HEK293T (cell line): Measurements from ENCODE around the gene GFY.

Experiments used
- CTCF ChIA-PET: fragments of 350-600 bp; formaldehyde crosslinking; extraction: SDS; loops from one replicate; lab custom pipeline; 2021; ENCODE audit warnings: antibody characterized with exemption, inconsistent platforms; lab: Yijun Ruan, JAX
- POLR2A ChIA-PET: fragments of 350-600 bp; formaldehyde crosslinking; extraction: SDS; loops from one replicate; lab custom pipeline; 2020; ENCODE audit warnings: antibody characterized with exemption, inconsistent platforms; lab: Yijun Ruan, JAX
- DNase-seq: peaks from one replicate; pipeline ENCODE4 v3.0.0; 2012; ENCODE audit warnings: mixed read lengths; ENCODE audit errors: extremely low spot score
- ARNT ChIP-seq: fragments of 450-650 bp; IDR thresholded peaks from 2 replicates; pipeline ENCODE4 v1.6.1; 2017; ENCODE audit warnings: mild to moderate bottlenecking
- BHLHE40 ChIP-seq: fragments of 450-650 bp; IDR thresholded peaks from 2 replicates; pipeline ENCODE4 v1.6.1; 2016; ENCODE audit warnings: mild to moderate bottlenecking, moderate library complexity, borderline replicate concordance
- CTBP1 ChIP-seq: fragments of 450-650 bp; IDR thresholded peaks from 2 replicates; pipeline ENCODE4 v1.6.1; 2016; ENCODE audit warnings: borderline replicate concordance
- ELF4 ChIP-seq: fragments of 450-650 bp; IDR thresholded peaks from 2 replicates; pipeline ENCODE4 v1.6.1; 2017; ENCODE audit warnings: antibody characterized with exemption
- FOXA1 ChIP-seq: fragments of 450-650 bp; IDR thresholded peaks from 2 replicates; pipeline ENCODE4 v1.6.1; 2016; ENCODE audit warnings: mild to moderate bottlenecking
- FOXK2 ChIP-seq: fragments of 450-650 bp; IDR thresholded peaks from 2 replicates; pipeline ENCODE4 v1.6.1; 2016; ENCODE audit warnings: mild to moderate bottlenecking
- FOXM1 ChIP-seq: fragments of 450-650 bp; IDR thresholded peaks from 2 replicates; pipeline ENCODE4 v1.6.1; 2017; ENCODE audit warnings: mild to moderate bottlenecking, borderline replicate concordance
- HDGF ChIP-seq: fragments of 450-650 bp; IDR thresholded peaks from 2 replicates; pipeline ENCODE4 v1.6.1; 2017; ENCODE audit warnings: antibody characterized with exemption, borderline replicate concordance
- L3MBTL2 ChIP-seq: fragments of 450-650 bp; conservative IDR thresholded peaks from 2 replicates; pipeline ENCODE4 v1.6.1; 2016; ENCODE audit warnings: mild to moderate bottlenecking
- LEF1 ChIP-seq: fragments of 450-650 bp; IDR thresholded peaks from 2 replicates; pipeline ENCODE4 v1.6.1; 2017; ENCODE audit warnings: mild to moderate bottlenecking, borderline replicate concordance
- NFRKB ChIP-seq: fragments of 450-650 bp; IDR thresholded peaks from 2 replicates; pipeline ENCODE4 v1.6.1; 2016; ENCODE audit warnings: mild to moderate bottlenecking, moderate library complexity
- PKNOX1 ChIP-seq: fragments of 450-650 bp; IDR thresholded peaks from 2 replicates; pipeline ENCODE4 v1.6.1; 2016
- SP1 ChIP-seq: fragments of 450-650 bp; IDR thresholded peaks from 2 replicates; pipeline ENCODE4 v1.6.1; 2017
- SUZ12 ChIP-seq: fragments of 450-650 bp; IDR thresholded peaks from 2 replicates; pipeline ENCODE4 v1.6.1; 2016; ENCODE audit warnings: mild to moderate bottlenecking
- TARDBP ChIP-seq: fragments of 450-650 bp; IDR thresholded peaks from 2 replicates; pipeline ENCODE4 v1.6.1; 2016
- ZNF384 ChIP-seq: fragments of 450-650 bp; IDR thresholded peaks from 2 replicates; pipeline ENCODE4 v1.6.1; 2016

Gene GFY

DNA sequence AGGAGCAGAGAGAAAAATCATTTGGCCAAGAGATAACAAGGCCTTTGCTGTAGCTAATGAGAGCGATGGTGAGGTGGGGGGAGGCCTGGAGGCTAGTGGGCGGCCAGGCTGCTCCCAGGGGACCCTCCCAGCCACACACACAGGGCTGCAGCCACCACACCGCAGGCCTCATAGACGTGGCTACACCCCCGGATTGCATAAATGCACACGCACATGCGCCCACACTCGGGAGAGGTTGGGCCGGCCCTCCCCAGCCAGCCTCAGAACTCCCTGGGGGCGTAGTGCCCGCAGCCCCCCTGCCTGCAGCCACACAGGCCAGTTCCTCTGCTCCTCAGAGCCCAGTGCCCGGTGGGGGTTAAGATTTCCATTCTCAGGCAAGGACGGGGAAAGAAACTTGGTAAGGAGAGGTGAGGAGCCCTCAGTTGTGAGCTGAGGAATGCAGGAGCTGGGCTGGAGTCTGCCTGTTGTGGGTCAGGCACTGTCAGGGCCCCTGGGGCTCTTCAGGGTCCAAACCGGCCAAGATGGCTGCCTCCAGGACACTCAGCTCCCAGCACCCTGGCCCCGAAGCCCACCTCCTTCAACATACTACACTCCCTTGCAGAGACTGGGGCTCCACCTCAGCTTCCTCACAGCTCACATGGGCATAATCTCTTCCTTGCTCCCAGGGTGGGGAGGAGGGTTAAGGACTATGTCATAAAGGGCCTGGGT is 9.9 kb upstream of the GFY start:
- TF ChIP-seq FOXM1: no peak
- TF ChIP-seq ARNT: no peak
- TF ChIP-seq SUZ12: no peak
- CTCF ChIA-PET: no interaction called here
- POLR2A ChIA-PET: no interaction called here
- DNase-seq: no peak

- TF ChIP-seq ARNT (no peak), FOXM1 (no peak), ELF4 (no peak), LEF1 (no peak), L3MBTL2 (no peak), FOXA1 (no peak), FOXK2 (no peak), CTBP1 (no peak), NFRKB (no peak), PKNOX1 (no peak), TARDBP (no peak), HDGF (no peak), SUZ12 (no peak), SP1 (no peak)
- no peak for DNase-seq
- ChIA-PET POLR2A (no interaction called here), CTCF (no interaction called here)
Observed at GRCh38 chr19:49415810-49416200, 9.4 kb upstream of the GFY start.

DNA sequence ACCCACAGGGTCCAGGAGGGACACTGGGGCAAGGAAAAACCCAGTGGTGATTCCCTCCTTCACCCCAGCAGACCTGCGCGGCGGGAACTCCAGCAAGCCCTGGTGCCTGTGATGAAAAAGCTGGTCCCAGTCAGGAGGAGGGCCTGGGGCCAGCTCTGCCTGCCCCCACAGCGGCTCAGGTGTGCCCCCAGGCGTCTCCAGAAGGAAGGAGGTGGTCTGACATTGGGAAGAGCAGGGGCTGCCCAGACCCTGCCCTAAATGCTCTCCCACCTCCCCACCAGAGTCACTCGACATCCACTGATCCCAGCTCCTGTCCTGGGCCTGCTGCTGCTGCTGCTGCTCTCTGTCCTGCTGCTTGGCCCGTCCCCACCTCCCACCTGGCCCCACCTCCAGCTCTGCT is 8.1 kb upstream of the GFY start:
- ChIA-PET POLR2A (interaction anchor here (1.1 kb wide), 1 partner anchor 36 kb away, joined by 5 read pairs; the partner anchor contains the start of gene ALDH16A1), CTCF (interaction anchor here (1.3 kb wide), 1 partner anchor 26 kb away, joined by 4 read pairs; no protein-coding TSS in a partner anchor)

DNA sequence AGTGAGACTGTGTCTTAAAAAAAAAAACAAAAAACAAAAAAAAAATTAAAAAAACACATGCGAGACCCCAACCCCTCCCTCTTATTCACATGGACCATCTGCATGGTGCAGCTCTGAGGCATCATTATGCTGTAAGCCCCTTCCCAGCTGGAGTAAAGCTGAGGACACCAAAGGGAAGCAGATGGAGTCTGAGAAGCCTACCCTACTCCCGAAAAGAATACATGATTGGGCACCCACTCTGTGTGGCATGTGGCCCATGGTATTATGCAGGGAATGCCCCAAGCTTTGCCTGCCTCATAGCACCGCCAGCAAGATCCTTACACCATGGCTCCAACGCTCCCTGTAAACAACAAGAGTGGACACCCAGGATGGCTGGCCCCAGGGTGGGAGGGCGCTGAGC is 6.7 kb upstream of the GFY start:
- POLR2A ChIA-PET: no interaction called here
- TF ChIP-seq FOXK2: no peak
- no peak for TF ChIP-seq LEF1
- TF ChIP-seq NFRKB: no peak
- no peak for TF ChIP-seq ZNF384
- TF ChIP-seq TARDBP: no peak
- TF ChIP-seq ELF4: no peak
- TF ChIP-seq FOXA1: no peak
- no peak for TF ChIP-seq ARNT
- no peak for TF ChIP-seq L3MBTL2
- CTCF ChIA-PET: interaction anchor here (0.8 kb wide), 1 partner anchor 9 kb away, joined by 3 read pairs; no protein-coding TSS in a partner anchor
- DNase-seq: no peak

More for the DNA sequence above, 8.1 kb upstream of the GFY start:
- DNase-seq: no peak
- TF ChIP-seq FOXK2: no peak
- TF ChIP-seq BHLHE40: no peak
- no peak for TF ChIP-seq SUZ12
- TF ChIP-seq PKNOX1: no peak
- no peak for TF ChIP-seq TARDBP
- TF ChIP-seq NFRKB: no peak
- TF ChIP-seq FOXA1: no peak
- no peak for TF ChIP-seq HDGF
- TF ChIP-seq ELF4: no peak
- no peak for TF ChIP-seq SP1
- TF ChIP-seq FOXM1: no peak
- no peak for TF ChIP-seq L3MBTL2
- no peak for TF ChIP-seq ZNF384
- TF ChIP-seq LEF1: no peak
- TF ChIP-seq ARNT: no peak

DNA sequence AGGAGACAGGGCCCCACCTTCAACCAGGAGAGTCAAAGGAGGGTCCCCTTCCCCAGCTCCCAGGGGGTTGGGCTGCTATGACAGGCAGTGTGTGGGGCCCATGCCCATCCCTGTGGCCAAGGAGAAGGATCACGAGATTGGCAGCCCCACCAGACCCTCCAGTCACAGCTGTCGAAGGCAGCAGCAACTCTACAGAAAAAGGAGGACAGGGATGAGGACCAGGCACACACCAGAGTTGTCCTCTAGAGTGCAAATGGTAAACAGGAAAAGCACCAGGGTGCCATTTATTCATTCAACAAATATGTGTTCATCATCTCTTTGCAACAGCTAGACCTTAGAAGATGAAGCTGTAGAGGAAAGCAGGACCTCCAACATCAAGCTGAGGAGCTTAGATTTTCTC is 6.0 kb upstream of the GFY start:
- TF ChIP-seq BHLHE40 (no peak), ELF4 (no peak), ARNT (no peak), NFRKB (no peak), PKNOX1 (no peak), CTBP1 (no peak), SP1 (no peak), SUZ12 (no peak)
- no peak for DNase-seq
- ChIA-PET CTCF (interaction anchor here (0.8 kb wide), 2 partner anchors 10 to 27 kb away, joined by 3 to 4 read pairs; no protein-coding TSS in a partner anchor), POLR2A (no interaction called here)

DNA sequence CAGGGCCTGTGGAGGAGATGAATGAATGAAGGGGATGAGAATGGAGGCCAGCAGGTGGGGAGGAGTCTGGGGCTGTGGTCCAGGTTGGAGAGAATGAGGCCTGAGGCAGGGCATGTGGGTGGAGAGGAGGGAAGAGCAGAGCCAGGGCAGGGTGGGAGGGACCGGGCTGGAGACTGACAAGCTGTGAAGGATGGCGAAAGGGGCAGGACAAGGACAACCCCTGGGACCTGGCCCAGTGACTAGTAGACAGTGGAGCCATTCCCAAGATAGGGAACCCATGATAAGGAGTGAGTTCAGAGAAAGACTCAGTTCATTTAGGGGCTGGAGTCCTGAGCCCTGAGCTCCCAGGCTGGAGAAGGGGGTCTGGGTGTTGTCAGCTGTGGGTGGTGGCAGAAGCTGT is 5.0 kb upstream of the GFY start:
- ChIA-PET POLR2A (no interaction called here), CTCF (interaction anchor here (0.8 kb wide), 1 partner anchor 28 kb away, joined by 4 read pairs; no protein-coding TSS in a partner anchor)
- DNase-seq: no peak
- no peak for TF ChIP-seq TARDBP
- TF ChIP-seq ARNT: no peak
- TF ChIP-seq FOXA1: no peak
- no peak for TF ChIP-seq HDGF
- TF ChIP-seq BHLHE40: no peak
- no peak for TF ChIP-seq LEF1
- no peak for TF ChIP-seq CTBP1
- no peak for TF ChIP-seq ELF4
- TF ChIP-seq L3MBTL2: no peak
- TF ChIP-seq SUZ12: no peak
- TF ChIP-seq NFRKB: no peak
- no peak for TF ChIP-seq FOXK2
- TF ChIP-seq ZNF384: no peak
- no peak for TF ChIP-seq PKNOX1
- TF ChIP-seq SP1: no peak
- no peak for TF ChIP-seq FOXM1
